Epithelial cell of proximal tubule (primary cell): ENCODE data around the gene XIRP2. TPM values are rescaled to one million over a fixed set of nuclear protein-coding genes. Genes with fewer than 3 reads are reported as not detected.

Source experiments
- DNase-seq: peaks from one replicate; pipeline ENCODE4 v3.0.0-alpha.2; 2011; ENCODE audit warnings: low read depth
- H3K4me3 ChIP-seq: 2 replicates; pipeline ENCODE4 v1.5.1; 2011; ENCODE audit warnings: low read depth, mild to moderate bottlenecking, low read length
- total RNA-seq: library from RNA; depleted of rRNA; stranded (reverse); fragments of >200 nt; gene quantifications from 2 replicates; pipeline ENCODE4 v1.2.3, GENCODE V29; 2015
- TF ChIP-seq, protein P1 (sequence below): conservative IDR thresholded peaks from 2 replicates; pipeline ENCODE4 v1.5.1; 2012; ENCODE audit warnings: low read depth, mild to moderate bottlenecking, low read length

Gene XIRP2
- total RNA-seq, 1 donor from 2014 or later: not detected

DNA sequence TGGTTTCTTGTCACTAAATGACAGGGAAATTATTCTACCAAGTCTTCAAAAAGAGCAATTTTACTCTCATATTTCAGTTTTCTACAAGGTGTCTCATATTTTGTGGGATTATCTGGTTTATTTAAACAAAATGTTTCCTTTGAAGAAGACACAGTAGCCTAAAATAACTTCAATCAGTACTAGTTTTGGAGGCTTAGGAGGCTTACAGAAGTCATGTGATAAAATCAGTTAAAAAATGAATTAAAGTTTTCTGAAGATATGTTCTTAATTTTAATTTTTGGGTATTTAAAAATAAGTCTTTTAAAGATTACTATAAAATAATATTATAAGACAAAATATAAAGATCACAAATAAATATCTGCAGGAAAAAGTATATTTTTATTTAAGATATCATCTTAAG lies 95.9 kb downstream of the XIRP2 start:
- TF ChIP-seq, protein P1, sequence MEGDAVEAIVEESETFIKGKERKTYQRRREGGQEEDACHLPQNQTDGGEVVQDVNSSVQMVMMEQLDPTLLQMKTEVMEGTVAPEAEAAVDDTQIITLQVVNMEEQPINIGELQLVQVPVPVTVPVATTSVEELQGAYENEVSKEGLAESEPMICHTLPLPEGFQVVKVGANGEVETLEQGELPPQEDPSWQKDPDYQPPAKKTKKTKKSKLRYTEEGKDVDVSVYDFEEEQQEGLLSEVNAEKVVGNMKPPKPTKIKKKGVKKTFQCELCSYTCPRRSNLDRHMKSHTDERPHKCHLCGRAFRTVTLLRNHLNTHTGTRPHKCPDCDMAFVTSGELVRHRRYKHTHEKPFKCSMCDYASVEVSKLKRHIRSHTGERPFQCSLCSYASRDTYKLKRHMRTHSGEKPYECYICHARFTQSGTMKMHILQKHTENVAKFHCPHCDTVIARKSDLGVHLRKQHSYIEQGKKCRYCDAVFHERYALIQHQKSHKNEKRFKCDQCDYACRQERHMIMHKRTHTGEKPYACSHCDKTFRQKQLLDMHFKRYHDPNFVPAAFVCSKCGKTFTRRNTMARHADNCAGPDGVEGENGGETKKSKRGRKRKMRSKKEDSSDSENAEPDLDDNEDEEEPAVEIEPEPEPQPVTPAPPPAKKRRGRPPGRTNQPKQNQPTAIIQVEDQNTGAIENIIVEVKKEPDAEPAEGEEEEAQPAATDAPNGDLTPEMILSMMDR: no peak
- H3K4me3 ChIP-seq: no peak overlapping the region
- no peak for DNase-seq

DNA sequence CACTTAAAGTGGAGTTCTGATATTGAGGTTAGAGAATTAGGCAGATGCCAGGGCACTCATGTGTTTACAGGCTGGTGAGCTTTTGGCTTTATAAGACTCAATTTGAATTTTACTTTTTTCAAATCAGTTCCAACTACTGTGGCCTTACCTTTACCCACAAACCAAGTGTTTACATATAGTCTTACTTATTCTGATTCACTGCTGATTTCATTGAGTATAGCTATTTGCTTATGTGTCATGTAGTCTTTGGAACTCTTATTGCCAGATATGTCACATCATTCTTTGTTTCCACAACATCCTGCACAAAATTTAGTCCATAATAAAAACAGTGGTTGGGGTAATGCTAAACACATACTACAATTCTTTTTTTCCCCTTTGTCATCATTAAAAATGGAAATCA lies 96.5 kb downstream of the XIRP2 start:
- H3K4me3 ChIP-seq: no peak overlapping the region
- TF ChIP-seq, protein P1: no peak
- DNase-seq: no peak

DNA sequence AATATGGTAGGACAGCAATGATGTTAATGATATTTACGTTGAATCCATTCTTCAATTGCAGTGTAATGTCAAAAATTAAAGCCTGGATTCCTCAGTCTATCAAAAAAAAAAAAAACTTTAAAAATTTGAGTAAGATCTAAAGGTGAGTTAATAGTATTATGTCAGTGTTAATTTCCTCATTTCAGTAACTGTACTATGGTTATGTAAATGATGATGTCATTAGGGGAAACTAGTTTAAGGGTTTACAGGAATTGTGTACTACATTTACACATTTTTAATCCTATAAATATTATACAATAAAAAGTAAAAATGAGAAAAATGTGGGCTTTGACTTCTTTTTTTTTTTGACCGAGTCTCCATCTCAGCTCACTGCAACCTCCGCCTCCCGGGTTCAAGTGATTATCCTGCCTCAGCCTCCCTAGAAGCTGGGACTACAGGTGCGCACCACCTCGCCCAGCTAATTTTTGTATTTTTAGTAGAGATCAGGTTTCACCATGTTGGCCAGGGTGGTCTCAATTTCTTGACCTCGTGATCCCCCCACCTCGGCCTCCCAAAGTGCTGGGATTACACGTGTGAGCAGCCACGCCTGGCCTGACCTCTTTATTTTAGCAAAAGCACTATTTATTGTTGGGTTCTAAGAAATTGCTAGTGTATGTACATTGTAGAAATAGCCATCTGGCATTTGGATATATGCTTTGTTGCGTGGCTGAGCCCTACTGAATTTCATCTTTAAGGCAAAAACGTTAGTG lies 106.5 kb downstream of the XIRP2 start:
- DNase-seq: no peak
- TF ChIP-seq, protein P1: no peak

DNA sequence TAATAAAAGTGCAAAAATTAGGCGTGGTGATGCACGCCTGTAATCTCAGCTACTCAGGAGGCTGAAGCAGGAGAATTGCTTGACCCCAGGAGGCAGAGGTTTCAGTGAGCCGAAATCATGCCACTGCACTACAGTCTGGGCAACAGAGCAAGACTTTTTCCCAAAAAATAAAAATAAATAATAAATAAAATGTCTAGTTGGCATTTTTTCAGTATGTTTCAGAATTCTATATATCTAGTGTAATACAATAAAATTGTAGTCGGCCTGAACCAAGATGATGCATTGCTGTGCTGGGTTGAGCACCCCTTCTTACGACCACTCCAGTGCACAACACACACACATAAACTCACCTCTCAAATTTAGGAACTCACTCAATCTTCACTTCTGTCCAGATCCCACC lies 108.2 kb downstream of the XIRP2 start:
- TF ChIP-seq, protein P1: no peak
- no peak overlapping the region for H3K4me3 ChIP-seq
- no peak for DNase-seq

More for the DNA sequence above, 106.5 kb downstream of the XIRP2 start:
- H3K4me3 ChIP-seq: no peak overlapping the region

DNA sequence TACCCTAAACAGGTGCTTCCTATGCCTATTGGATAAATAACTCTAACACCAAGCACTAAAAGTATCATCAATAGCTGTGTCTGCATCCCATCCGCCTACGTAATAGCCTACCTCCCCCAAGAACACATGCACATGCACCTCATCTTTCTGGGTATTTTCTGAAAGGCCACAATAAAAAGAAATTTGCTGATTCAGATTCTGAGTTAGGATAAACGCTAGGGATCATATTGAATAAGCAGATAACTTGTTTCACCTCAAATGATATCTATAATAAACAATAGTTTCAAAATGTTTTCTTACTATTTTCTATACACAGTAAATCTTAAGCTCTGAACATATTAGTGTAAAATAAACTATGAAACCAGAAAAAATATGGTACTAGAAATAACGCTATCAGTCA lies 112.9 kb downstream of the XIRP2 start:
- no peak for DNase-seq
- H3K4me3 ChIP-seq: no peak overlapping the region

DNA sequence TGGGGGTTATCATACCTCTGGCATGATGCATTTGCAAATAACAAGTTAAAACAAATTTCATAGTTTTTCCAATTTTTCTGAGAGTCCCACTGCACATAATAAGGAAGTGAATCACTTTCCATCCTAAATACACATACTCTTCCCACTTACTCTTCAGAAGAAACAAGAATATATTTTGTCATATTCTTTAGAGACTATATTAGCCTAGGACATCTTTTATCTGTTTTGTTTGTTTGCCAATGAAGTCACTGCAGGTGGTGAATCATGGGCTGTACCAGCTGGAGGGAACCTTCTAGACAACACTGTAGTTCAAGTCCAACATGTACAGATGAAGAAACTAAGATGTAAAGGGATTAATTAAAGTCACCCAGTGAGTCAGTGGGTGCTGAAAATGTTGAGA lies 116.8 kb downstream of the XIRP2 start:
- no peak overlapping the region for H3K4me3 ChIP-seq
- DNase-seq: no peak
- TF ChIP-seq, protein P1: no peak

More for the DNA sequence above, 112.9 kb downstream of the XIRP2 start:
- TF ChIP-seq, protein P1: no peak

DNA sequence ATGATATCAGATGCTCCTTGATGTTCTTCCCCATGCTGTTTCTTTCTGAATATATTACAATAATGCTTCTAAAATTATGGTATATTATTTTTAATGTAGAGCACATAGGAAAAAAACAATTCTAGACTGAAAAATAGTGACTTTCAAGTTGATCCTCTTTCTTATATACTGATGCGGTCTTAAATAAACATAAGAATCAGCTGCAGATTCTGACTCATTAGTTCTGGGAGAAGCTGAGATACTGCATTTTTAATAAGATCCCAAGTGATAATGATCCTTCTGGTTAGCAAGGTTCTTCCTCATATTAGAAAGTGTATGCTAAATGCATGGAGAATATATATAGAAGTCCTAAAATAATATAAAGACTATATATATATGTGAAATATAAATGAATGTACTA lies 124.9 kb downstream of the XIRP2 start:
- DNase-seq: no peak
- no peak overlapping the region for H3K4me3 ChIP-seq
- TF ChIP-seq, protein P1: no peak
